ENCODE data around the gene CASKIN1. TPM values are rescaled to one million over a fixed set of nuclear protein-coding genes. Genes with fewer than 3 reads are reported as not detected.

The CASKIN1 gene
- polyA plus RNA-seq, 2 of the 4 experiments (the other 2 are of a cell fraction), result 0.27 to 0.87 TPM

DNA sequence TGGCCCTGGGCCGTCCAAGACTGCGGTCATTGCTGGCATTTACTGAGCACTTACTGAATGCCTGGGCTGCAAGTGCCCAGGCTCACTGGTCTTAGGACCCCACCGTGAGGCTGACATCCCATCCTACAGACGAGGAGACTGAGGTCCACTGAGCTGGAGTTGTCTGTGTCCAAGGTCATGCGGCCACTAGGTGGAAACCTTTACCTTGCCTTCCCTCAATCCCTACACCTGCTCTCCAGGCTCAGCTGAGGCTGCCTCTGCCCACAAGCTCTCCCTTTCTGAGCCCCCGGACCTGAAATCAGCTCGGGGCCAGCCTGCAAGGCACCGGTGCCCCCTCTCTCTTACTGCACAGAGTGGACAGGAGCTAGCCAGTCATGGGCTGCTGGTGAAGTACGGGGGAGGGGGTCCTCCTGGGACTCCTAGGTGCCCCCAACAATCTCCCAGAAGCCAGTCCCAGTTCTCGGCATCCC lies 1.5 kb downstream of the CASKIN1 start (continued):
- TF ChIP-seq ZSCAN20 (CRISPR knock-in tag; IDR thresholded peaks at IDR 0.05), result no peak
- TF ChIP-seq HOXB5 (CRISPR knock-in tag; IDR thresholded peaks at IDR 0.05), result no peak
- TF ChIP-seq ZC3H11A (IDR thresholded peaks at IDR 0.05), result no peak
- no peak for TF ChIP-seq MAZ (IDR thresholded peaks at IDR 0.05; ENCODE audit: borderline replicate concordance, low read depth, low read length)

DNA sequence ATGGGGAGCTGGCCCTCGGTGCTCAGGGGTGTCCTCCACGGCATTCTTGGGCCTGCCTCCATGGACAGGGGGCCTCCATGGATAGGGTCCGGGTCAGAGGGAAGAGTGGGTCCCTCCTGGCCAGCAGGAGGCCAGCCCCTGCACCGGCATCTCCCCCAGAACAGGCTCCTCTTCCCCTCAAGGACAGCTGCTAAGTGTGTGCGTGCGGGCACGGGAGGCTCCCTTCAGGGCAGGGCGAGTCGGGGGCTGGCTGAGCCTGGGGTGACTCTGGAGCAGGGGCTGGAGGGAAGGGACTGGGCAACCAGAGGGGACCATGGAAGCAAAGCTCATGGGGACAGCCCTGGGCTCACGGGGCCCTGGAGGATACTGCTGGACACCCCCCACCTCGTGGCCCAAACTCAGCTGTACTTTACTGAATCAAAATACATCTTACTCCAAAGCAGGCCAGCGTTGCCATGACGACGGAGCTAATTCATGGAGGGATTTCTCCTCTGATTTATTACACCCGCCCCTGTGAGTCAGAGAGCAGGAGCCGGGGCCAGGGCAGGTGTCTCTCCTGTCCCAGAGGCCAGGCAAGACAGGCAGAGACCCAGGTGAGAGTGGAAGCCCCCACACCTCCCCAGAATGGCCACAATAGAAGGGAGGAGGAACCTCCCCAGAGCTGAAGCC lies 2.1 kb downstream of the CASKIN1 start:
- TF ChIP-seq, protein P1, sequence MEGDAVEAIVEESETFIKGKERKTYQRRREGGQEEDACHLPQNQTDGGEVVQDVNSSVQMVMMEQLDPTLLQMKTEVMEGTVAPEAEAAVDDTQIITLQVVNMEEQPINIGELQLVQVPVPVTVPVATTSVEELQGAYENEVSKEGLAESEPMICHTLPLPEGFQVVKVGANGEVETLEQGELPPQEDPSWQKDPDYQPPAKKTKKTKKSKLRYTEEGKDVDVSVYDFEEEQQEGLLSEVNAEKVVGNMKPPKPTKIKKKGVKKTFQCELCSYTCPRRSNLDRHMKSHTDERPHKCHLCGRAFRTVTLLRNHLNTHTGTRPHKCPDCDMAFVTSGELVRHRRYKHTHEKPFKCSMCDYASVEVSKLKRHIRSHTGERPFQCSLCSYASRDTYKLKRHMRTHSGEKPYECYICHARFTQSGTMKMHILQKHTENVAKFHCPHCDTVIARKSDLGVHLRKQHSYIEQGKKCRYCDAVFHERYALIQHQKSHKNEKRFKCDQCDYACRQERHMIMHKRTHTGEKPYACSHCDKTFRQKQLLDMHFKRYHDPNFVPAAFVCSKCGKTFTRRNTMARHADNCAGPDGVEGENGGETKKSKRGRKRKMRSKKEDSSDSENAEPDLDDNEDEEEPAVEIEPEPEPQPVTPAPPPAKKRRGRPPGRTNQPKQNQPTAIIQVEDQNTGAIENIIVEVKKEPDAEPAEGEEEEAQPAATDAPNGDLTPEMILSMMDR (IDR thresholded peaks at IDR 0.05), result no peak
- no peak for TF ChIP-seq HOXB13 (CRISPR knock-in tag; IDR thresholded peaks at IDR 0.05; ENCODE audit: low read depth)
- no peak for TF ChIP-seq RFX5 (IDR thresholded peaks at IDR 0.05)
- TF ChIP-seq CBX2 (IDR thresholded peaks at IDR 0.05; ENCODE audit: borderline replicate concordance, low read depth), result no peak
- no peak for TF ChIP-seq RAD21 (conservative IDR thresholded peaks at IDR 0.05 in 1 of 2, IDR thresholded peaks at IDR 0.05 in 1 of 2)
- TF ChIP-seq POLR2AphosphoS2 (conservative IDR thresholded peaks at IDR 0.05; ENCODE audit: low read length), result no peak
- TF ChIP-seq, protein P2, sequence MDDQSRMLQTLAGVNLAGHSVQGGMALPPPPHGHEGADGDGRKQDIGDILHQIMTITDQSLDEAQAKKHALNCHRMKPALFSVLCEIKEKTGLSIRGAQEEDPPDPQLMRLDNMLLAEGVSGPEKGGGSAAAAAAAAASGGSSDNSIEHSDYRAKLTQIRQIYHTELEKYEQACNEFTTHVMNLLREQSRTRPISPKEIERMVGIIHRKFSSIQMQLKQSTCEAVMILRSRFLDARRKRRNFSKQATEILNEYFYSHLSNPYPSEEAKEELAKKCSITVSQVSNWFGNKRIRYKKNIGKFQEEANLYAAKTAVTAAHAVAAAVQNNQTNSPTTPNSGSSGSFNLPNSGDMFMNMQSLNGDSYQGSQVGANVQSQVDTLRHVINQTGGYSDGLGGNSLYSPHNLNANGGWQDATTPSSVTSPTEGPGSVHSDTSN (IDR thresholded peaks at IDR 0.05), result no peak
- TF ChIP-seq JUNB (IDR thresholded peaks at IDR 0.05), result no peak
- no peak for TF ChIP-seq HOXA7 (CRISPR knock-in tag; IDR thresholded peaks at IDR 0.05)
- no peak for TF ChIP-seq CHD2 (IDR thresholded peaks at IDR 0.05; ENCODE audit: low read length, partially characterized antibody)
- no peak for TF ChIP-seq GATA3 (IDR thresholded peaks at IDR 0.05; ENCODE audit: borderline replicate concordance)
- TF ChIP-seq NR3C1 (IDR thresholded peaks at IDR 0.05), result no peak
- no peak for TF ChIP-seq NPAS2 (CRISPR knock-in tag; IDR thresholded peaks at IDR 0.05; ENCODE audit: borderline replicate concordance)
- TF ChIP-seq CEBPB (IDR thresholded peaks at IDR 0.05), result no peak
- TF ChIP-seq BHLHE40 (IDR thresholded peaks at IDR 0.05; ENCODE audit: low read depth, low read length), result no peak
- CTCF ChIA-PET, result interaction anchor here (0.6 to 5.0 kb wide), 28 partner anchors 9 to 316 kb away, joined by 3 to 33 read pairs (median 6); partner anchors contain the start of genes BRICD5, ECI1 and MLST8
- POLR2A ChIA-PET, result interaction anchor here (1.0 to 1.5 kb wide), 6 partner anchors 11 to 409 kb away, joined by 3 to 9 read pairs (median 6); partner anchors contain the start of genes ECI1, MLST8, PGP and TRAF7
- no peak overlapping the region for H3K4me3 ChIP-seq
- H3K27ac ChIP-seq, result no peak overlapping the region
- DNase-seq (ENCODE audit: low read depth in 1 of 2, low spot score in 1 of 2) (peak; percentile 55 to 70), ATAC-seq (peak; percentile 3 to 13; a peak in 4 of 6 replicates), FAIRE-seq (no peak)
- H3K4me1 ChIP-seq, result peaks cover 18% of the 10 kb centered on the region
- no peaks in the 10 kb centered on the region for H3K9me3 ChIP-seq
- WGBS (ENCODE audit: missing lambda C conversion rate), result 47% methylated on average over 11 of the region's 16 CpGs
- H3K4me2 ChIP-seq, result no peak overlapping the region; the same call in 2 of the 3 replicates

DNA sequence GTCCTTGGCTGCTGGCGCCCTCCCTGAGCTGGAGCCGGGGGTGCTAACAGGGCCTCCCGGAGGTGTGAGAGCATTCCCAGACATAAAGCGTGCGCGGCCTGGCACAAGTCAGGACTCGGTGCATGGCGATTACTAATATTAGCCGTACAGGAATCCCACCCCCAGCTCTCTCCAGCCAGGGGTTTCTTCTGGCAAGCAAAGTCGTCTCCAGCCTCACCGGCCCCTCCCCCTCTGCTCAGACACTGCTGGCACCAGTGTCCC lies 5.0 kb downstream of the CASKIN1 start:
- ATAC-seq (no peak), FAIRE-seq (no peak), DNase-seq (ENCODE audit: low read depth in 1 of 2, low spot score in 1 of 2) (no peak)
- TF ChIP-seq EP300 (IDR thresholded peaks at IDR 0.05), result no peak
- TF ChIP-seq, protein P1 (IDR thresholded peaks at IDR 0.05), result no peak
- TF ChIP-seq, protein P3, sequence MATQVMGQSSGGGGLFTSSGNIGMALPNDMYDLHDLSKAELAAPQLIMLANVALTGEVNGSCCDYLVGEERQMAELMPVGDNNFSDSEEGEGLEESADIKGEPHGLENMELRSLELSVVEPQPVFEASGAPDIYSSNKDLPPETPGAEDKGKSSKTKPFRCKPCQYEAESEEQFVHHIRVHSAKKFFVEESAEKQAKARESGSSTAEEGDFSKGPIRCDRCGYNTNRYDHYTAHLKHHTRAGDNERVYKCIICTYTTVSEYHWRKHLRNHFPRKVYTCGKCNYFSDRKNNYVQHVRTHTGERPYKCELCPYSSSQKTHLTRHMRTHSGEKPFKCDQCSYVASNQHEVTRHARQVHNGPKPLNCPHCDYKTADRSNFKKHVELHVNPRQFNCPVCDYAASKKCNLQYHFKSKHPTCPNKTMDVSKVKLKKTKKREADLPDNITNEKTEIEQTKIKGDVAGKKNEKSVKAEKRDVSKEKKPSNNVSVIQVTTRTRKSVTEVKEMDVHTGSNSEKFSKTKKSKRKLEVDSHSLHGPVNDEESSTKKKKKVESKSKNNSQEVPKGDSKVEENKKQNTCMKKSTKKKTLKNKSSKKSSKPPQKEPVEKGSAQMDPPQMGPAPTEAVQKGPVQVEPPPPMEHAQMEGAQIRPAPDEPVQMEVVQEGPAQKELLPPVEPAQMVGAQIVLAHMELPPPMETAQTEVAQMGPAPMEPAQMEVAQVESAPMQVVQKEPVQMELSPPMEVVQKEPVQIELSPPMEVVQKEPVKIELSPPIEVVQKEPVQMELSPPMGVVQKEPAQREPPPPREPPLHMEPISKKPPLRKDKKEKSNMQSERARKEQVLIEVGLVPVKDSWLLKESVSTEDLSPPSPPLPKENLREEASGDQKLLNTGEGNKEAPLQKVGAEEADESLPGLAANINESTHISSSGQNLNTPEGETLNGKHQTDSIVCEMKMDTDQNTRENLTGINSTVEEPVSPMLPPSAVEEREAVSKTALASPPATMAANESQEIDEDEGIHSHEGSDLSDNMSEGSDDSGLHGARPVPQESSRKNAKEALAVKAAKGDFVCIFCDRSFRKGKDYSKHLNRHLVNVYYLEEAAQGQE (IDR thresholded peaks at IDR 0.05), result no peak
- no peak for TF ChIP-seq CBX8 (IDR thresholded peaks at IDR 0.05)
- TF ChIP-seq, protein P4, sequence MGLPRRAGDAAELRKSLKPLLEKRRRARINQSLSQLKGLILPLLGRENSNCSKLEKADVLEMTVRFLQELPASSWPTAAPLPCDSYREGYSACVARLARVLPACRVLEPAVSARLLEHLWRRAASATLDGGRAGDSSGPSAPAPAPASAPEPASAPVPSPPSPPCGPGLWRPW (IDR thresholded peaks at IDR 0.05), result no peak
- TF ChIP-seq EHF (CRISPR knock-in tag; IDR thresholded peaks at IDR 0.05), result no peak
- no peak for TF ChIP-seq EHMT2 (IDR thresholded peaks at IDR 0.05; ENCODE audit: low read depth)
- TF ChIP-seq FOXS1 (CRISPR knock-in tag; IDR thresholded peaks at IDR 0.05), result no peak
- no peak for TF ChIP-seq NPAS2 (CRISPR knock-in tag; IDR thresholded peaks at IDR 0.05; ENCODE audit: borderline replicate concordance)
- no peak for TF ChIP-seq CEBPB (IDR thresholded peaks at IDR 0.05)
- no peak for TF ChIP-seq CHD4 (IDR thresholded peaks at IDR 0.05; ENCODE audit: borderline replicate concordance)
- H3K27ac ChIP-seq, result no peak overlapping the region
- H3K4me2 ChIP-seq, result no peak overlapping the region
- H3K4me3 ChIP-seq, result no peak overlapping the region
- WGBS (ENCODE audit: missing lambda C conversion rate), result 85% methylated on average over 10 of the region's 11 CpGs
- peaks cover 18% of the 10 kb centered on the region for H3K4me1 ChIP-seq
- ChIA-PET POLR2A (no interaction called here), CTCF (no interaction called here)
- H3K9me3 ChIP-seq, result no peaks in the 10 kb centered on the region
